Measurements from ENCODE around the gene CCDC47.

The CCDC47 gene, protein sequence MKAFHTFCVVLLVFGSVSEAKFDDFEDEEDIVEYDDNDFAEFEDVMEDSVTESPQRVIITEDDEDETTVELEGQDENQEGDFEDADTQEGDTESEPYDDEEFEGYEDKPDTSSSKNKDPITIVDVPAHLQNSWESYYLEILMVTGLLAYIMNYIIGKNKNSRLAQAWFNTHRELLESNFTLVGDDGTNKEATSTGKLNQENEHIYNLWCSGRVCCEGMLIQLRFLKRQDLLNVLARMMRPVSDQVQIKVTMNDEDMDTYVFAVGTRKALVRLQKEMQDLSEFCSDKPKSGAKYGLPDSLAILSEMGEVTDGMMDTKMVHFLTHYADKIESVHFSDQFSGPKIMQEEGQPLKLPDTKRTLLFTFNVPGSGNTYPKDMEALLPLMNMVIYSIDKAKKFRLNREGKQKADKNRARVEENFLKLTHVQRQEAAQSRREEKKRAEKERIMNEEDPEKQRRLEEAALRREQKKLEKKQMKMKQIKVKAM

DNA sequence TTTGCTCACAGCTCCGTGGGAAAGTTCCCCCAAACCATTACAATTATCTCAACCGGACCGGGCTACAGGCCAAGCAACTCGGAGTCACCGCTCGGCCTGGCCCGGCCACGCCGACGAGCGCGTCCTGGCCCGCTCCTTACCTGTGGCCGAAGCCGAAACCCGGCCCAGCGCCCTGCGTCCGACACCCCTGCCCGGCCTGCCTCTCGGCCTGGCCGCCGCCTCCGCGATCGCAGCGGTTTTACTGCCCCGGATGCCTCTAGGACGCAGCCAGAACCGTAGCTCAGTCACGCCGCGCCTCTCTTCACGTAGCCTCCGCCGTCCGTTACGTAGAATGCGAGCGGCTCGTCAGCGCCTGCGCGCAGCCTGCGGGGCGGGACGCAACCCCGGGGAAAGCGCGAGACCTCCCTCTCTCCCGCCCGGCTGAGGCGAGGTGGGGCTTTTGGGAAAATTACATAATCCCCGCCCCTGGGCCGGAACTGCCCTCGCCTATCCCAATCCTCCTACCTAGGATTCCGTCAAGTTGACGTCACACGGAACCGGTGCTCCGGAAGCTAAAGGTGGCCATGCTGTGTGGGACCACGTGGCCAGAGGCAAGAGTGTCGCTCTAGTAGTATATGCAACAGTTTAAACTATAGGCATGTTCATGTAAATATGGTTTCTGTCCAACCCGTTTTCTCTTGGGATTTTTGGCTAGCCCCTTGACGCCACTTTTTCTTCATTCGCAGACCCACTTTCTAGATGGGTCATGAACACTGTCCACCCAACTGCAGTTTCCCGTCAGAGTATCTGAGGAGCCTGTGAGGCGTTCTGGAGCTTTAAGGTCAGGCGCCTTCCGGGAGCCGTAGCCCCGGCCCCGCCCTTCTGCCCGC is at the start of gene CCDC47:
Gene CCDC47 (minus strand): TSS at position 326 of the 869 bp plus-strand sequence. CDS start 7,422 bp downstream, outside the sequence.
- DNase-seq (ENCODE audit: extremely low read depth, low read depth) = peak; percentile 97
- TF ChIP-seq CTCF (IDR thresholded peaks at IDR 0.05; ENCODE audit: low read depth, low read length) = no peak

- DNase-seq (ENCODE audit: extremely low read depth, low read depth) = no peak
- TF ChIP-seq CTCF (IDR thresholded peaks at IDR 0.05; ENCODE audit: low read depth, low read length) = no peak
These were observed 49.1 kb upstream of the CCDC47 start for GRCh38 chr17:63822537-63822936.

- no peak for DNase-seq (ENCODE audit: extremely low read depth, low read depth)
- no peak for TF ChIP-seq CTCF (IDR thresholded peaks at IDR 0.05; ENCODE audit: low read depth, low read length)
These were observed 48.4 kb upstream of the CCDC47 start for GRCh38 chr17:63821804-63822203.

DNA sequence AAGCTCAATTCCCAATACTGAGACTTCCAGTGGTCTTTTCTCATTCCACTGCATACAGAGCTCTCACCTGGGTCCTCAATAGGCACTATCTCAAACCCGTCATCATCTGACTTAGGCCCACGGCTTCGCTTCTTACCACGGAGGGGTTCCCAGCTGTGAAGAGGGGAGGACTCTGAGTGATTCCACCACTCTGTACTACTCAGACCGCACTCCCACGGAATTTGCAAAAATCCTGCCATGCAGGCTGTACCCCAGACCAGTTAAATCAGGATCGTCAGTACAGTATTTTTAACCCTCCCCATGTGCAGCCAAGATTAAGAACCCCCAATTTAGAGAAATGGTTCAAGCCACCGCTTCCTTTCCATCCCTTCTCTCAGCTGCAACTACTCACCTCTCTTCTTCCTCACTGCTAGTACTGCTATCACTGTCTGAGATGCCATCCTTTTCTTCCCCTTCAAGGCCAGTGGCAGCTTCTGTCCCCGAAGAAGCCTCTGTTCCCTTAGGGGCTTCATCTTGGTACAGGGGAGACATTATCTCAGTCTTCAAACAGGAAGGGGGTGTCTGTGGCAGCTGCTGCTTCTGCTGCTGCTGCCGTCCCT is 47.7 kb upstream of the CCDC47 start:
- no peak for TF ChIP-seq CTCF (IDR thresholded peaks at IDR 0.05; ENCODE audit: low read depth, low read length)
- no peak for DNase-seq (ENCODE audit: extremely low read depth, low read depth)

GRCh38 chr17:63819585-63820537 is 46.5 kb upstream of the CCDC47 start:
- TF ChIP-seq CTCF (IDR thresholded peaks at IDR 0.05; ENCODE audit: low read depth, low read length) = no peak
- no peak for DNase-seq (ENCODE audit: extremely low read depth, low read depth)

GRCh38 chr17:63819131-63819530 is 45.7 kb upstream of the CCDC47 start:
- TF ChIP-seq CTCF (IDR thresholded peaks at IDR 0.05; ENCODE audit: low read depth, low read length) = no peak
- DNase-seq (ENCODE audit: extremely low read depth, low read depth) = no peak

All from AG09319 (cell line).